Dedifferentiated amniotic fluid mesenchymal stem cell (primary cell): ENCODE measurements around the gene TNF.
"Not testable (repeated sequence)": the region's sequence is repeated elsewhere in the genome, so short reads cannot be mapped to it uniquely, and the experiment has no call there.

Experiments used
- DNase-seq: peaks from one replicate; pipeline ENCODE4 v3.0.0-alpha.2; 2016; ENCODE audit errors: extremely low spot score

The TNF gene

GRCh38 chr6:31588871-31589650 lies 13.7 kb downstream of the TNF start:
- DNase-seq, result no peak

GRCh38 chr6:31590691-31591090 lies 15.3 kb downstream of the TNF start:
- not testable (repeated sequence) for DNase-seq

- no peak for DNase-seq
Observed at GRCh38 chr6:31592396-31592771, 17.0 kb downstream of the TNF start.

- DNase-seq, result no peak
Observed at GRCh38 chr6:31597006-31597405, 21.6 kb downstream of the TNF start.

- no peak for DNase-seq
Observed at GRCh38 chr6:31607317-31607716, 32.0 kb downstream of the TNF start.

- DNase-seq, result no peak
Observed at GRCh38 chr6:31609519-31610406, 34.4 kb downstream of the TNF start.

GRCh38 chr6:31610968-31611367 lies 35.6 kb downstream of the TNF start:
- DNase-seq, result no peak

- DNase-seq, result no peak
Observed at GRCh38 chr6:31614075-31614619, 38.8 kb downstream of the TNF start.

- no peak for DNase-seq
Observed at GRCh38 chr6:31614684-31615578, 39.6 kb downstream of the TNF start, which contains the start of gene AIF1. Gene AIF1 (plus strand): TSS chr6:31615234. CDS start chr6:31615330, 96 bp downstream.

GRCh38 chr6:31615748-31616147 lies 40.4 kb downstream of the TNF start:
- DNase-seq, result no peak

GRCh38 chr6:31617010-31617409 lies 41.6 kb downstream of the TNF start:
- no peak for DNase-seq

- DNase-seq, result peak; percentile 99
Observed at GRCh38 chr6:31619805-31620585, 44.6 kb downstream of the TNF start.

GRCh38 chr6:31620586-31621319 lies 45.4 kb downstream of the TNF start, which contains the start of gene PRRC2A:
Gene PRRC2A (plus strand): TSS chr6:31620715. CDS start chr6:31622790, 2,075 bp downstream.
- DNase-seq, result peak; percentile 20

GRCh38 chr6:31621320-31621939 lies 46.1 kb downstream of the TNF start:
- no peak for DNase-seq

GRCh38 chr6:31621991-31622390 lies 46.6 kb downstream of the TNF start:
- no peak for DNase-seq

- DNase-seq, result no peak
Observed at GRCh38 chr6:31622684-31623091, 47.3 kb downstream of the TNF start.

GRCh38 chr6:31624070-31624469 lies 48.7 kb downstream of the TNF start:
- no peak for DNase-seq

GRCh38 chr6:31626952-31627351 lies 51.6 kb downstream of the TNF start:
- DNase-seq, result no peak

GRCh38 chr6:31627690-31628287 lies 52.4 kb downstream of the TNF start:
- no peak for DNase-seq
